ENCODE results near the gene SPSB3.

SPSB3 gene

GRCh38 chr16:1789643-1790045 is 7.3 kb upstream of the SPSB3 start:
- CTCF ChIA-PET: no interaction called here
- DNase-seq (ENCODE audit: low spot score): no peak
- no peak for TF ChIP-seq CTCF (conservative IDR thresholded peaks at IDR 0.05; ENCODE audit: low read depth)
- peak overlapping the region; percentile 60 for H3K27ac ChIP-seq
- POLR2A ChIA-PET (ENCODE audit: low non-redundant PET): no interaction called here

- TF ChIP-seq CTCF (conservative IDR thresholded peaks at IDR 0.05; ENCODE audit: low read depth): no peak
- peak overlapping the region; percentile 60 for H3K27ac ChIP-seq
- DNase-seq (ENCODE audit: low spot score): no peak
- CTCF ChIA-PET: interaction anchor here (0.7 kb wide), 1 partner anchor 35 kb away, joined by 3 read pairs; no protein-coding TSS in a partner anchor
- POLR2A ChIA-PET (ENCODE audit: low non-redundant PET): no interaction called here
These were observed 6.3 kb upstream of the SPSB3 start for GRCh38 chr16:1788708-1789100.

GRCh38 chr16:1788095-1788707 is 5.8 kb upstream of the SPSB3 start:
- CTCF ChIA-PET: no interaction called here
- no peak for TF ChIP-seq CTCF (conservative IDR thresholded peaks at IDR 0.05; ENCODE audit: low read depth)
- POLR2A ChIA-PET (ENCODE audit: low non-redundant PET): no interaction called here
- peak overlapping the region; percentile 60 for H3K27ac ChIP-seq
- no peak for DNase-seq (ENCODE audit: low spot score)

- TF ChIP-seq CTCF (conservative IDR thresholded peaks at IDR 0.05; ENCODE audit: low read depth): no peak
- no peak for DNase-seq (ENCODE audit: low spot score)
- POLR2A ChIA-PET (ENCODE audit: low non-redundant PET): no interaction called here
- CTCF ChIA-PET: no interaction called here
- peak overlapping the region; percentile 60; the same call in 1 of the 2 replicates for H3K27ac ChIP-seq
These were observed 5.1 kb upstream of the SPSB3 start for GRCh38 chr16:1787322-1788094.

GRCh38 chr16:1787056-1787321 is 4.6 kb upstream of the SPSB3 start:
- CTCF ChIA-PET: interaction anchor here (0.6 kb wide), 1 partner anchor 96 kb away, joined by 3 read pairs; no protein-coding TSS in a partner anchor

More at GRCh38 chr16:1787056-1787321, 4.6 kb upstream of the SPSB3 start:
- H3K27ac ChIP-seq: no peak overlapping the region
- POLR2A ChIA-PET (ENCODE audit: low non-redundant PET): no interaction called here
- no peak for DNase-seq (ENCODE audit: low spot score)
- no peak for TF ChIP-seq CTCF (conservative IDR thresholded peaks at IDR 0.05; ENCODE audit: low read depth)
